AG20443 (cell line): ENCODE data around the gene STAB2.
A peak's percentile ranks its signal among the peaks of the same experiment; 100 is the strongest.

Source experiments
- DNase-seq: peaks from one replicate; pipeline ENCODE4 v3.0.0; 2012; ENCODE audit warnings: low spot score, mixed read lengths

Gene STAB2

DNA sequence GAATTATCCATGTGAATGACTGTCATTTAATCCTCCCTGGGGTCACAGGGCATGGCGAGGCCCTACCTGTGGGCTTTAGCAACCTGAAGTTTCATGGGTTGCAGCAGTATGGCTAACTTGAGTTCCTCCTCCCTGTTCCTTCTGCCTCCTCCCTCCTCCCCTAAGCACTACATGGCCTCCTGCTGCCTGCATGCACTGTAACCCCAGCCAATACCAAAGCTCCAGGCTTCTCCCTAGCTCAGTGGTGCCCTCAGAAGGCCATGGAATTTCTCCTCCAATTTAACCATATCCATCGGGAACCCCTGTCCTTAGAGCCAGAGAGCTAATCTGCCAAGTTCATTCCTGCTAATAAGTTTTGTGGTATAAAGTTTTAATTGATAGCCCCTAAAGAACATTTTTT, 158.9 kb downstream of the STAB2 start:
- no peak for DNase-seq

DNA sequence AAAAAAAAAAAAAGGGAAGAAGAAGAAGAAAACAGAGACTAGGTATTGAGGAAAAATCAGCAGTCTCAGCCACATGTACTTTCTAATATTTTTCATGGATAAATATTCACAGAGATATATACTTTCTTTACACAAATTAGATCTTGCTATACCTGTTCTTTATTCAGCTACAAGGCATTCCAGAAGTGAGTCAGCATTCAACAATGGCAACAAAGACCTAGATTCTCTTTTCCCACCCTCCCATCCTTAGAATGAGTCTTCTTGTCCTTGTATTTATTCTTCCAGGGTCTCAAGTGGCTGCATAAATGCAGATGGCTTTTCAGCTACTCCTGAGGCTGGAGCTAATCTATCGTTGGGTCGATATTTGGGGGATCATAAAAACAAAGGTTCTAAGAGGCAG, 160.9 kb downstream of the STAB2 start:
- DNase-seq, result no peak

DNA sequence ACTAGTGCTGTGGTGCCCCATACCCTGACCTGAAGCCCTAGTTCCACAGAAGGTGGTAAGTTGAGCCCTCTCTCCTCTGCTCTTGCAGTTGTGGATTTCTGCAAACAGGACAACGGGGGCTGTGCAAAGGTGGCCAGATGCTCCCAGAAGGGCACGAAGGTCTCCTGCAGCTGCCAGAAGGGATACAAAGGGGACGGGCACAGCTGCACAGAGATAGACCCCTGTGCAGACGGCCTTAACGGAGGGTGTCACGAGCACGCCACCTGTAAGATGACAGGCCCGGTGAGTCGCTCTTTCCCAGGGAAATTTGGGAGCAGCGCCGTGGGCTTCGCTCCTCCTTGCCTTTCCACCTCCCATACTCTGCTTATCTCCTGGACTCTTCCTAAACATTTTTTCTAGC, 161.8 kb downstream of the STAB2 start:
- DNase-seq, result no peak

DNA sequence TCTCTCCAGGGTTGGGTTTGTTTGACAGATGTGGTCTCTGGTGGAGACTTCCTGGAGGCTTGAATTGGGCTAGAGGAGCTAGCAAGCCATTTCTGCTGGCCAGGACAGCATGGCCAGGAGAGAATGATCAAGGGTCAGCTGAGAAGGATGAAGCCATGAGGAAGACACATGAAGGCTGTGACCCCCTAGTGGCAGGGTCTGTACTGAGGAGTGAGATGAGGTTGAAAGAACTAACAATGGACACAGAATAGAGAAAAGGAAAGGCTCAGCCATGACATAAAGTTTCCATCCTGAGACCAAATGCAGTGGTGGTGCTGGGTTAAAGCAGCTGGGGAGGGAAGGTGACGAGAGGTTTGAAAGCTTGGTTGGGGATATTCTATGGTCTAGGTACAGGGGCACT, 164.1 kb downstream of the STAB2 start:
- DNase-seq, result no peak

DNA sequence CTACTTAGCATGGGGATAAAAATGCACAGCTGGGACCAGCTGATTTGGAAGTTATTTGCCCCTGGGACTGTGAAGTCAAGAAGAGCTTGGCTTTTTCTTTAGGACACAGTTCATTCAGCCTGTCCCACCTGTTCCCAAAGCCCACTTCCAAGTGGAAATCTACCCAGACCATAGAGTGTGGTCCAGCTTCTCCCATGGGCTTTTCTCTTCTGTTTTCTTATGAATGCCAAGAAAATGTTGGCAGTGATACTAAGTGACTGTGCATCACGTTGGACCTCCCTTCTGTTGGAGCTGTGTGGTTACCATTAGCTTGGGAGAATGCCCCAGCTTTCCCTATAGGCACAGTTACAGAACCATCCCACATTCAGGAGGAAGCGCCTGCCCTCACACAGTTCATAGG, 164.5 kb downstream of the STAB2 start:
- DNase-seq, result no peak

GRCh38 chr12:103755425-103755824, 168.4 kb downstream of the STAB2 start:
- DNase-seq, result no peak

DNA sequence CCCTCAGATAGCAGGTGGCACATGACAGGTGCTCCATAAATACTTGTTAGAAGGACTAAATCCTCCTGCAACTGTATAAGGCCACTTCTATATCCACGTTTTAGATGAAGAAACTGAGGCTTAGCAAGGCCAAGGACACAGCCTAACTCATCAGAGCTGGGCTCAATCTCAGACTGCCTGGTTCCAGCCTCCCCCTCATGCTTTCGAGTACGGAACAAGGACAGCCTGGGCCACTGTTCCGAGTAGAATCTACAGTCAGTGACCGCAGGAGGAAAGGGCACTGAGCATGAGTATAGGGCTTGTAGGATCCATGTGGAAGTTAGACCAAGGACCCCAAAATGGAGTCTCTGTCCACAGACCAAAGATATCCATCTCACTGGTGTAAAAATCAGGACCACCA, 169.4 kb downstream of the STAB2 start:
- no peak for DNase-seq

- DNase-seq, result no peak
Observed at GRCh38 chr12:103757248-103757647, 170.2 kb downstream of the STAB2 start.

- no peak for DNase-seq
Observed at GRCh38 chr12:103758310-103759089, 171.4 kb downstream of the STAB2 start.

GRCh38 chr12:103762473-103762872, 175.4 kb downstream of the STAB2 start:
- no peak for DNase-seq

DNA sequence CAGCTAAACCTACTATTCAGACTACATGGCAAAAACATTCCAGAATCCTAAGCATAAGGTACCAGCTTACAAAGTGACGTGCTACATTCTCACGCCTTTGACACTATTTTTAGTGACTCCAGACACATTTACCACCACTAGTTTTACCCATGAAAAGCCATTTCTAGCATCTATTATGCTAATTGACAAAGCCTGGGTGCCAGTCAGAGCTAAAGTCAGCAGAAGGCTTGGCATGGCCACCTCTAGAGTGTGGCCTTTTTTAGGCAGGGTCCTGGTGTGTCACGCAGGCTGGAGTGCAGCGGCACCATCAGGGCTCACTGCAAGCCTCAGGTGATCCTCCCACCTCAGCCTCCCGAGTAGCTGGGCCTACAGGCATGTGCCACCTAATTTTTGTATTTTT, 178.2 kb downstream of the STAB2 start:
- no peak for DNase-seq

- DNase-seq, result no peak
Observed at GRCh38 chr12:103766028-103766427, 179.0 kb downstream of the STAB2 start.

DNA sequence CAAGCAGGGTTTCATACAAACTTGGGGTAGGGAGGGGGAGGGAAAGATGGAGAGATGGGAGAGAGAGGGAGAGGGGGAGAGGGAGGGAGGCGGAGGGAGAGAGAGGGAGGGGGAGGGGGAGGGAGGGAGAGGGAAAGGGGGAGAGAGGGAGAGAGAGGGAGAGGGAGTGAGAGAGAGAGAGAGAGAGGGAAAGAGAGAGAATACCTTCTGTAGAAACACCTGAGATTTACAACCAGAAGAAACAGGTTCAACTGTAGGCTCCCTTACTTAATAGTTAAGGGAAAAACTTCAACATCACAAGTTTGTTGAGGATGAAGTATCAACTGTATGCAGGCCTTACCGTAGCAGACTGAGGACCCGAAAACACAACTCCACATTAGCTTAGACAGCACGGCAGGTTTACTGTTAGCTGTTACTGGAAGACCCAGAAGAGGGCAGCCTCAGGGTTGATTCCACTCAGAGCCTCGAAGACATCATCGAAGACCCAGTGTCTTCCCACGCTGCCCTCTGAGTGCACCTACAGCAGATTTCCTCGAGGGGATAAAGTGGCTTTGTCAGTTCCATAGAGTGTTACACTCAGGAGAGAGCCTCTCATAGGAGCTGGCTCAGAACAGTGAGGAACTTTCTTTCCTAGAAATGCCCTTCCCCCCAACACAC, 181.5 kb downstream of the STAB2 start:
- no peak for DNase-seq

DNA sequence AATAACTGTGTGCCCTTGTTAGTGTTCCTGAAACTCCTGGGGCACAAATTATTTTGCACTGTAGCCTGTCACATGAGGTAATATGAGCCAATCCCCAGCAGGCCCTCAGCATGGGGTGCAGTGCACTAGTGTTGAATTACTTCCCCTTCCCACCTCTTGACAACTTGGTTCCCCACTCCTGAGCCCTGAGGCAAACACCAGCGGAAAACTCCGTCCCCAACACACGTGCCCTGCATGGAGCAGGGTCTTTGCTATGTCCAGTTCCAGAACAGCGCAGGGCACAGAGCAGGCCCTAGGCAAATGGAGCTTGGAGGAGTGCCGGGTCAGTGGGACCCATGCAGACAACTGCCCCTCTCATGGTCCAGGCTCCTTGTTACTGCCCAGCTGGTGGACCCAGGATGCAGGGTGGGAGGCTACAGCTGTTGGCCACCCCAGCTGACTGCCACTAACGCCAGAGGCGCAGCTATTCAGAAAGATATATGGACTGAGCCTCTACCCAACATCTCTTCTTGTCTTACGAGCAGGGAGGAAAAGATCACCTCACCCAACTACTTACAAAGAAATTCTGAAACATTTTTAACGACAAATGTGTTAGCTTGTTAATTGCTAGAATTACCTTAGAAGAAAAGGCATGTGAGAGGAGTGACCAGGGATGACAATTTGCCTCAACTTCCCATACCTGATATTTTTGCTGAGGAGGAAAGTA, 182.3 kb downstream of the STAB2 start:
- no peak for DNase-seq

DNA sequence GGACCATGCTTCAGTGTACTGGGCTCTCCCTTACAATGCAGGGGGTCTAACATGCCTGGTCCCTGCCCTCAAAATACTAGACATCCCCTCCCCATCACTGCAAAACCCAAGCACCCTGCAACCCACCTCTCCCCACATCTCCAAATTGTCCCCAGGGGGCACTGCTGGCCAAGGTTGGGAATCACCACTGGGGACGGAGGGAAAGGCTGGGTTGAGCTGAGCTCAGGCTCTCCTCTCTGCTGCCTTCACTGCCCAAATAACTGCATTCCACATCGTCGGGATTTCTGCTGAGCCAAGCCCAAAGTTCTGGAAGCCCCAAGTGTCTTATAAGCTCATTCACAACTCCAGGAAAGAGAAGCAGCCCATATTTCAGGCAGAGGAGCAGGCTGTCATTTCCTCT, 184.4 kb downstream of the STAB2 start:
- peak; percentile 67 for DNase-seq

GRCh38 chr12:103772367-103773108, 185.5 kb downstream of the STAB2 start:
- no peak for DNase-seq

DNA sequence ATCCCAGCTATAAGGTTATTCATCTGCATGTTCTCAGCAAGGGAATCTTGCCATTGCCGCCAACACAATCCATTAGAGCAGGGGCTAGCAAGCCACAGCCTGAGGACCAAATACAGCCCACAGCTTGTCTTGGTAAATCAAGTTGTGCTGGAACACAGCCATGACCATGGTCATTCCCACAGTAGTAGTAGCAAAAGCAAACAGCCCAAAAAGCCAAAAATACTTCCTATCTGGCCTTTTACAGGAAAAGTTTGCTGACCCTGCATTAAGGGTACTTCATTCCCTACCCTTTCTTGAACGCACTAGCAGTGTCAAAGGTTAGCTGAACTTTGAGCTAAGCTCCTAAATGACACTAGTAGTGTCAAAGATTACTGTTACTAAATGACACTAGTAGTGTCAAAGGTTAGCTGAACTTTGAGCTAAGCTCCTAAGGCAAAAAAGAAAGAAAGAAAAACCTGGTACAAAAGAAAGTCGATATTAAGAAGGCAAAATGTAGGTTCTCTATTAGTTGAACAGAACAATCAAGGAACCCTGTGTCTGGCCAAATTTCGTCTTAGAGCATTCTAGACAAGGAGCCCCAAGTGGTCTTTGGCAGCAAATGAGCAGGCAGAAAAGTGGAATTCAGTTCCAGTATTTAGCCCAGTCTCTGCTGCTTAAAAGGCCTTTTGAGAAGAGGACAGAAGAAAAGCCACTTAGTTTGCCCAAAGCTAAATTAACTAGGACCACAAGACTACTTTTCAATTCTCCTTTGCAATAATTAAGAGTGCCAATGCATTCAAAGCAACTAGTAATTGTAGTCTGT, 186.2 kb downstream of the STAB2 start:
- DNase-seq, result no peak

DNA sequence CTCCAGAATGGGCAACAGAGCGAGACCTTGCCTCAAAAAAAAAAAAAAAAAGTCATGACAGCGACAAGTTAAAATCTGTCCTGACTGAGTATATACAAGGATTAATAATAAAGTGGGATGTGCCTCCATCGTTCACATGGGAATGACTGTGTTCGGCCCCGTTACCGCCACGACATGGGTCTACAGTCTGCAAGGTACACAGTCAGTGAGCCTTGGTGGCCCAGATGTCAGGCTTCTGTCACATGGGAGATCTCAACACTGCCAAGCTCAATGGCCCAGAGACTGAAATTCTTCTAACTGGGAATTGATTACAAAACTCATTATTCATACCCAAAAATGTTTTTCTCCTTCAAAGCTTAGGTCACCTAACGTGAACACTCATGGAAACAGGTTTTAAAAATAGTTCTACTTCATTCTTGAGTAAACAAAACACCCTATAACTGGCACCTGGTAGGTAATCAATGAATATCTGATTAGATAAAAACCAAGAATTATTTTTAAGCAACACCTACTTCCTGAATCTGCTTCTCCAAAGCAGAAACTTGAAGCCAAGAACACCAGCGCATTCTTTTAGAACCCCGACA, 188.0 kb downstream of the STAB2 start:
- no peak for DNase-seq

DNA sequence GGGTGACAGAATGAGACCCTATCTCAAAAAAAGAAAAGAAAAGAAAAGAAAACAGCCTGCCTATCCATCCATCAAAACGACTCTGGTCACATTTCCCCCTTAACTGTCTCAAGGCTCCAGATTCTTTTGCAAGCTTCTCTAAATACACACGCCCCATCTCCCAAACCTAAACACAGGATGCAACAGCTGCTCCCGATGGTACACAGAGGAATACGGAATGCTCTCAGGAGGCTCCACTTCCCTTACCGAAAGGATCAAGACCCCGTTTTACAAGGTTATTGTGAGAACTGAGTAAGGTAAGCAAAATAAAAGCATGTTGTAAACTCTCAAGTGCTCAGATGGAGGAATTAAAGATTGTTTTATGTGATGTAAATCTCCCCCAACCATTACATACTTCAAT, 191.7 kb downstream of the STAB2 start:
- no peak for DNase-seq

DNA sequence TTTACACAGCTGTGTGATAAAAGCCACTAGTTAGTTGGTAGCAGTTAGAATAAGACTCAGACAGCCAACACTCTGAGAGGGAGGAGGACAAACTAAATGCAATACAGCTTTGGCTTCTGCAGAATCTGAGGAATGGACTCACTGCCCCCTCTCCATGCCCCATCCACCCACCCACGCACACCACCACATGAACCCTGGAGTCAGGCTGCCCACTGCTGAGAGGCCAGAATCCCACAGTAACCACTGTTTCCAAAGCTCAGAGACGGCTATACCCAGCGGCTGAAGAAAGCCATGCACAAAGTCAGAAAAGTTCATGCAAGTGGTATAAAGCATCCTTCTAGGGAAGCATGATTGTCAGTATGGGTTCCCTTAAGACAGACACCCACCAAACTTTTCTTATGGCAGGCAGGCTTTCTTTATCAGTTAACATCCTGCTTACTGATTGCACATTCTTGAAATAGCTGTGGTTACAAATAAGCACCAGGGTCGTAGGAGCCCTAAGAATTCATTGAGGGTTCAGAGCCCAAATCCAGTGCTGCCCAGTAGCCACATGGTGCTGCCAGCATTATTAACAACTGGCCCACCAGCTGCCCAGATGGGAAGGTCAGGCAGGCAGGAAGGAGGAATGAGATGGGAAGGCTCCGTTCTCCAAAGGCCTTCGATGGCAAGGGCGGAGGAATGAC, 192.5 kb downstream of the STAB2 start:
- DNase-seq, result peak; percentile 28

GRCh38 chr12:103780093-103780440, 193.0 kb downstream of the STAB2 start:
- no peak for DNase-seq
